Body of pancreas (tissue), 4 donors: ENCODE data around the gene PMPCA. TPM values are rescaled to one million over a fixed set of nuclear protein-coding genes. Genes with fewer than 3 reads are reported as not detected.
A peak's percentile ranks its signal among the peaks of the same experiment; 100 is the strongest.

Source experiments
- ATAC-seq: fragments of 150-250 bp; one replicate; pipeline ENCODE4 v1.9.1; 2016
- DNase-seq, 4 donors: peaks; one replicate each; pipeline ENCODE4 v3.0.0-alpha.2; 2019
- H3K27ac ChIP-seq, 4 donors: fragments of 200-600 bp; sonication (generic); 1 replicate in 3 of 4; 2 replicates in 1 of 4; pipeline versions ENCODE4 v1.5.1 to v1.6.1; 2016 to 2019; ENCODE audit warnings: mild to moderate bottlenecking in 1 of 4, mixed read lengths in 1 of 4, moderate library complexity in 1 of 4
- H3K27me3 ChIP-seq, 2 donors: fragments of 200-600 bp; sonication (generic); one replicate each; pipeline ENCODE4 v1.6.0; 2016; ENCODE audit warnings: mild to moderate bottlenecking in 1 of 2
- H3K36me3 ChIP-seq, 2 donors: fragments of 200-600 bp; sonication (generic); replicated peaks in 1 of 2; 2 replicates each; pipeline ENCODE4 v1.5.1; 2016; ENCODE audit warnings: low read depth in 2 of 2; ENCODE audit not compliant: insufficient read depth in 1 of 2
- H3K4me1 ChIP-seq: fragments of 200-600 bp; sonication (generic); one replicate; pipeline ENCODE4 v1.6.0; 2016
- H3K4me3 ChIP-seq, 2 donors: fragments of 200-600 bp; sonication (generic); 1 replicate in 1 of 2; 2 replicates in 1 of 2; pipeline ENCODE4 v1.5.1; 2016 to 2019
- H3K9me3 ChIP-seq, 3 donors: fragments of 200-600 bp; sonication (generic); 1 replicate in 2 of 3; 2 replicates in 1 of 3; pipeline ENCODE4 v1.5.1; 2016
- CTCF ChIP-seq, 7 experiments: fragments of 450-650 bp in 4 of 7; fragments of 200-600 bp in 3 of 7; sonication (generic) in 3 of 7; IDR thresholded peaks; one replicate each; pipeline ENCODE4 v1.5.1; 2016 to 2019; ENCODE audit warnings: antibody characterized with exemption in 7 of 7
- POLR2A ChIP-seq, 3 donors: fragments of 450-650 bp; IDR thresholded peaks; one replicate each; pipeline ENCODE4 v1.6.1; 2016; ENCODE audit warnings: antibody characterized with exemption in 3 of 3, mild to moderate bottlenecking in 2 of 3
- WGBS, 2 donors: methylation state at CpG; one replicate each; pipeline ENCODE4 v1.1.5; 2017; 5-methylcytosine and 5-hydroxymethylcytosine counted together
- intact Hi-C: fragments of 100-400 bp; cut with DNase I; formaldehyde crosslinking; loops from one replicate; pipeline ENCODE4 v1.15.1; 2023
- total RNA-seq, 2 donors: library from RNA; depleted of rRNA; stranded (reverse); fragments of >200 nt; gene quantifications; one replicate each; pipeline ENCODE4 v1.1.0, GENCODE V29; 2016

PMPCA gene
- total RNA-seq, 2 donors from 2014 or later = 23.6 to 25.1 TPM

- no peak for TF ChIP-seq CTCF (IDR thresholded peaks at IDR 0.05)
- intact Hi-C loops = no loop called here
- Histone ChIP-seq H3K9me3 (no peaks in the 10 kb centered on the region), H3K27ac (no peak overlapping the region), H3K27me3 (no peaks in the 10 kb centered on the region), H3K36me3 (peaks cover 11 to 14% of the 10 kb centered on the region in 2 donors), H3K4me1 (no peaks in the 10 kb centered on the region), H3K4me3 (no peak overlapping the region)
- 87 to 93% methylated on average over 11 of the region's 11 CpGs for WGBS, 2 donors
- DNase-seq = no peak
- ATAC-seq = no peak
Measured at GRCh38 chr9:136385015-136385414, 25.4 kb upstream of the PMPCA start.

GRCh38 chr9:136386018-136386417, 24.4 kb upstream of the PMPCA start:
- no peaks in the 10 kb centered on the region for H3K27me3 ChIP-seq
- H3K36me3 ChIP-seq = peaks cover 8 to 14% of the 10 kb centered on the region in 2 donors
- H3K9me3 ChIP-seq = no peaks in the 10 kb centered on the region
- TF ChIP-seq CTCF (IDR thresholded peaks at IDR 0.05) = no peak
- TF ChIP-seq POLR2A (IDR thresholded peaks at IDR 0.05) = no peak
- no peaks in the 10 kb centered on the region for H3K4me1 ChIP-seq
- DNase-seq (no peak), ATAC-seq (no peak)
- no peak overlapping the region for H3K4me3 ChIP-seq
- intact Hi-C loops = no loop called here
- WGBS, 2 donors = 75 to 93% methylated on average over 13 of the region's 13 CpGs
- H3K27ac ChIP-seq = no peak overlapping the region

GRCh38 chr9:136387217-136387616, 23.2 kb upstream of the PMPCA start:
- Histone ChIP-seq H3K27me3 (no peaks in the 10 kb centered on the region), H3K36me3 (peaks cover 14 to 15% of the 10 kb centered on the region in 2 donors), H3K9me3 (no peaks in the 10 kb centered on the region), H3K4me1 (no peaks in the 10 kb centered on the region), H3K27ac (no peak overlapping the region), H3K4me3 (no peak overlapping the region)
- DNase-seq = no peak
- no peak for TF ChIP-seq CTCF (IDR thresholded peaks at IDR 0.05)
- no peak for TF ChIP-seq POLR2A (IDR thresholded peaks at IDR 0.05)
- 93 to 97% methylated on average over 19 of the region's 19 CpGs for WGBS, 2 donors
- intact Hi-C loops = no loop called here
- ATAC-seq = no peak

- Histone ChIP-seq H3K27ac (no peak overlapping the region), H3K4me1 (no peaks in the 10 kb centered on the region), H3K27me3 (no peaks in the 10 kb centered on the region), H3K36me3 (peaks cover 4 to 23% of the 10 kb centered on the region in 2 donors), H3K9me3 (no peaks in the 10 kb centered on the region), H3K4me3 (no peak overlapping the region)
- DNase-seq = no peak
- TF ChIP-seq POLR2A (IDR thresholded peaks at IDR 0.05) (no peak), CTCF (IDR thresholded peaks at IDR 0.05) (no peak)
- 88 to 89% methylated on average over 12 to 14 of the region's 14 CpGs for WGBS, 2 donors
- ATAC-seq = no peak
- intact Hi-C loops = no loop called here
Measured at GRCh38 chr9:136389396-136389795, 21.1 kb upstream of the PMPCA start.

GRCh38 chr9:136391737-136392537, 18.5 kb upstream of the PMPCA start:
- H3K27me3 ChIP-seq = no peaks in the 10 kb centered on the region
- peaks cover 0 to 41% of the 10 kb centered on the region in 2 donors for H3K36me3 ChIP-seq
- intact Hi-C loops = no loop called here
- no peaks in the 10 kb centered on the region for H3K4me1 ChIP-seq
- H3K27ac ChIP-seq = no peak overlapping the region
- DNase-seq (peak in 1 of 4 donors; percentile 9), ATAC-seq (no peak)
- 84 to 91% methylated on average over 13 to 28 of the region's 28 CpGs for WGBS, 2 donors
- H3K4me3 ChIP-seq = no peak overlapping the region
- H3K9me3 ChIP-seq = no peaks in the 10 kb centered on the region
- TF ChIP-seq CTCF (IDR thresholded peaks at IDR 0.05) (no peak), POLR2A (IDR thresholded peaks at IDR 0.05) (no peak)
